T-helper 2 cell treated with Interferon-gamma antibody and Interleukin-4, amounts not matched to agents 5 μg/mL and 100 μg/mL, for 36 hours (primary cell): ENCODE results near the gene OBSCN.

Source experiments
- DNase-seq: peaks from one replicate; pipeline ENCODE4 v3.0.0; 2021; ENCODE audit warnings: low spot score
- H3K27ac Mint-ChIP-seq: one replicate; pipeline ENCODE4 v1.8.0; 2021; ENCODE audit warnings: mild to moderate bottlenecking, mixed read lengths
- H3K27me3 Mint-ChIP-seq: one replicate; pipeline ENCODE4 v1.8.0; 2021; ENCODE audit warnings: low read depth, mixed read lengths
- H3K36me3 Mint-ChIP-seq: one replicate; pipeline ENCODE4 v1.8.0; 2021; ENCODE audit warnings: low read depth, mixed read lengths
- H3K4me1 Mint-ChIP-seq: one replicate; pipeline ENCODE4 v1.8.0; 2021; ENCODE audit warnings: low read depth, mixed read lengths
- H3K4me3 Mint-ChIP-seq: one replicate; pipeline ENCODE4 v1.8.0; 2022; ENCODE audit warnings: mild to moderate bottlenecking, moderate library complexity, mixed read lengths
- H3K9me3 Mint-ChIP-seq: one replicate; pipeline ENCODE4 v1.8.0; 2021; ENCODE audit warnings: mixed read lengths

OBSCN gene

DNA sequence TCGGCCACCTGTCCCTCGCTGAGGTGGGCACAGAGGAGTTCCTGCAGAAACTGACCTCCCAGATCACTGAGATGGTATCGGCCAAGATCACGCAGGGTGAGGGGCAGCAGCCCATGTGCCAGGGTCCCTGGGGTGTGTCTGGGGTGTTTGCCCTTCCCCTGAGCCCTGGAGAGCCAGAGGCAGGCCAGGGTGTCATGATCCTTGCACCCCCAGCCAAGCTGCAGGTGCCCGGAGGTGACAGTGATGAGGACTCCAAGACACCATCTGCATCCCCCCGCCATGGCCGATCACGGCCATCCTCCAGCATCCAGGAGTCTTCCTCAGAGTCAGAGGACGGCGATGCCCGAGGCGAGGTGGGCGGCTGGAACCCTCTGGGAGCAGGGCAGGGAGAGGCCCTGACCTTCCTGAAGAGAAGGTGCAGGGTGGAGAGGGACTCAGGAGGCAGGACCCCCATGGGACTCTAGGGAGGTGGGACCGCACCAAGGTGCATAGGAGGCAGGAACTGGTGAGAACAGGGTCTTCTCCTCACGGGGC lies 129.3 kb downstream of the OBSCN start:
- no peak for DNase-seq

GRCh38 chr1:228337711-228338520 lies 130.1 kb downstream of the OBSCN start:
- no peak for DNase-seq
- no peaks in the 10 kb centered on the region for H3K36me3 Mint-ChIP-seq
- no peak overlapping the region for H3K4me3 Mint-ChIP-seq
- no peaks in the 10 kb centered on the region for H3K9me3 Mint-ChIP-seq
- no peaks in the 10 kb centered on the region for H3K27me3 Mint-ChIP-seq
- H3K27ac Mint-ChIP-seq, result no peak overlapping the region
- H3K4me1 Mint-ChIP-seq, result no peaks in the 10 kb centered on the region

More for the DNA sequence above, 129.3 kb downstream of the OBSCN start:
- no peaks in the 10 kb centered on the region for H3K4me1 Mint-ChIP-seq
- H3K36me3 Mint-ChIP-seq, result no peaks in the 10 kb centered on the region
- H3K4me3 Mint-ChIP-seq, result no peak overlapping the region
- H3K9me3 Mint-ChIP-seq, result no peaks in the 10 kb centered on the region
- H3K27ac Mint-ChIP-seq, result no peak overlapping the region
- H3K27me3 Mint-ChIP-seq, result no peaks in the 10 kb centered on the region

- Mint-ChIP-seq H3K27me3 (no peaks in the 10 kb centered on the region), H3K9me3 (peaks cover under 1% of the 10 kb centered on the region), H3K36me3 (peaks cover 2% of the 10 kb centered on the region), H3K27ac (no peak overlapping the region), H3K4me3 (no peak overlapping the region), H3K4me1 (no peaks in the 10 kb centered on the region)
- no peak for DNase-seq
These were observed 130.7 kb downstream of the OBSCN start for GRCh38 chr1:228338521-228339051.

DNA sequence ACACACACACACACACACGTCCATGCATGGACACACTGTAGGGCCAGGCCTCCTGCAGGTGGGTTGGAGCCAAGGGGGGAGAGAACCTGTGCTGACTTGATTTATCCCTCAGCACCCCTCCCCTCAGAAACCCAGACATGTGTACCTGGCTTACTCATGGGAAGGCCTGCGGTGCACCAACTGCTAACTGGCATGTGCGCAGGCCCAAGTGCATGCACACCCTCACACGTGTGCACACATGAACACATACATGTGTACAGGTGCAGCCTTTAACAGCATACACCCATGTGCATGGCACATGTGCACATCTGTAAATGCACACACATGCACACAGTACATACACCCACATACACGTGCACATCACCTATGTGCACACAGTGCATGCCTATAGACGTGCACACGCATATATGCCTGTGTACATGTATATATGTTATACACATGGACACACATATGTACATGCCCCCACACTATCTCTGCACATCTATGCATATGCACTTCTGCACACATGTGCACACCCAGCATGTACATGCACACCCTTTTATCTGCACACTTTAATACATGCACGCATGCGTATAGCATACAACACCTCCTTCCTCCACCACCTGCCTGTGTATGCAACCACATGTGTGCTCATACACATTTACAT lies 131.3 kb downstream of the OBSCN start:
- Mint-ChIP-seq H3K4me3 (no peak overlapping the region), H3K9me3 (peaks cover 7% of the 10 kb centered on the region), H3K36me3 (peaks cover 2% of the 10 kb centered on the region), H3K27ac (no peak overlapping the region), H3K27me3 (no peaks in the 10 kb centered on the region), H3K4me1 (no peaks in the 10 kb centered on the region)
- DNase-seq, result no peak

DNA sequence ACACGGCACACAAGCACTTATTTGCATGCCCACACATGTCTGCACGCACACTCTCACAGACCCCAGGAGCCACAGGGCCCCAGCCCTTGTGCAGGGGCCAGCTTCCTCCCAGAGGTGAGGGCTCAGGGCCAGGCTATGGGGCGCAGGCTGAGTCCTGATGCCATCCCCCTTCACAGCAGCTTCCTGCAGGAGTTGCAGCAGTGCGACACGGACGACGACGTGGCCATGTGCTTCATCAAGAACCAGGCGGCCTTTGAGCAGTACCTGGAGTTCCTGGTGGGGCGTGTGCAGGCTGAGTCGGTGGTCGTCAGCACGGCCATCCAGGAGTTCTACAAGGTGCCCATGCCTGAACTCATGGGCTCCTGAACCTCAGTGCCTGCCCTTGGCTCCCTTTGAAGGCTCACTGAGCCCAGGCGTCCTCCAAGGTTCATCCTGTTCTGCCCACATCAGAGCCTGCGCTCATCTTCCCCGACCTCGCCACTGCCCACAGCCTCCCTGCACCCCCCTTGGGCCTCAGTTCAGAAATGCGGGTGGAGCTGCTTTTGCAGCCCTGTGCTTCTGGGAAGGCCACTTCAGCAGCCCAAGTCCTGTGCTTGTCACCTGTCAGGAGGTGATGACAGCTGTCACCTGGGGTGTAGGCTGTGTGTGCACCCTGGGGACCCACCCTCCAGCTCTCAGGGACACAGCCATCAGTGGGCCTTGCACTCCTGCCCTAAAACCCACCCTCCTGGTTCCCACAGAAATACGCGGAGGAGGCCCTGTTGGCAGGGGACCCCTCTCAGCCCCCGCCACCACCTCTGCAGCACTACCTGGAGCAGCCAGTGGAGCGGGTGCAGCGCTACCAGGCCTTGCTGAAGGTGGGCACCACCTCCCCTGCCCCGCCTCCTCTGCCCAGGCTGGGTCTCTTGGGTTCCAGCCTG lies 132.2 kb downstream of the OBSCN start:
- H3K36me3 Mint-ChIP-seq, result peaks cover 2% of the 10 kb centered on the region
- H3K4me1 Mint-ChIP-seq, result no peaks in the 10 kb centered on the region
- DNase-seq, result no peak
- H3K4me3 Mint-ChIP-seq, result no peak overlapping the region
- H3K27me3 Mint-ChIP-seq, result no peaks in the 10 kb centered on the region
- peaks cover 10% of the 10 kb centered on the region for H3K9me3 Mint-ChIP-seq
- H3K27ac Mint-ChIP-seq, result no peak overlapping the region

DNA sequence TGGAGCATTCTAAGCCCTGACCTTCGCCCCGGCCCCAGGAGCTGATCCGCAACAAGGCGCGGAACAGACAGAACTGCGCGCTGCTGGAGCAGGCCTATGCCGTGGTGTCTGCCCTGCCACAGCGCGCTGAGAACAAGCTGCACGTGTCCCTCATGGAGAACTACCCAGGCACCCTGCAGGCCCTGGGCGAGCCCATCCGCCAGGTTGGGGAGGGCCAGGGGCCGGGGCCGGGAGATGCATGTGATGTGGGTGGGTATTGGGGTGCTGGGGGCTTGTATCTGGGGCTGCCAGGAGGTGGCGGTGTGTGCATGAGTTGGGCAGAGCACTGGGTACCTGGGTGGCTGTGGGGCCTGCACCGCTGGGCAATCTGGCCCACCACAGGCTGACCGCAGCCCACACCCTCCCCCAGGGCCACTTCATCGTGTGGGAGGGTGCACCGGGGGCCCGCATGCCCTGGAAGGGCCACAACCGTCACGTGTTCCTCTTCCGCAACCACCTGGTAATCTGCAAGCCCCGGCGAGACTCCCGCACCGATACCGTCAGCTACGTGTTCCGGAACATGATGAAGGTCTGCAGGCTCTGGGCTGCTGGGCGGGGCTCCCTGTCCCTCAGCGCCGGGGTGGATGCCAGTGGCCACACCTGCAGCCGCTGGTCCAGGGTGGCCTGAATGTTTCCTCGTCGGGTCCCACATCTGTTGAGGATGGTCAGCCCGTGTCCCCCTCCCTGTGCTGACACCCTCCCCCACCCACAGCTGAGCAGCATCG lies 133.0 kb downstream of the OBSCN start:
- Mint-ChIP-seq H3K9me3 (peaks cover 10% of the 10 kb centered on the region), H3K27me3 (no peaks in the 10 kb centered on the region), H3K4me1 (no peaks in the 10 kb centered on the region), H3K27ac (no peak overlapping the region), H3K36me3 (peaks cover 2% of the 10 kb centered on the region), H3K4me3 (no peak overlapping the region)
- no peak for DNase-seq

- Mint-ChIP-seq H3K27ac (no peak overlapping the region), H3K9me3 (peaks cover 10% of the 10 kb centered on the region), H3K4me3 (no peak overlapping the region), H3K4me1 (no peaks in the 10 kb centered on the region), H3K27me3 (no peaks in the 10 kb centered on the region), H3K36me3 (peaks cover 2% of the 10 kb centered on the region)
- no peak for DNase-seq
These were observed 133.6 kb downstream of the OBSCN start for GRCh38 chr1:228341450-228341813.

DNA sequence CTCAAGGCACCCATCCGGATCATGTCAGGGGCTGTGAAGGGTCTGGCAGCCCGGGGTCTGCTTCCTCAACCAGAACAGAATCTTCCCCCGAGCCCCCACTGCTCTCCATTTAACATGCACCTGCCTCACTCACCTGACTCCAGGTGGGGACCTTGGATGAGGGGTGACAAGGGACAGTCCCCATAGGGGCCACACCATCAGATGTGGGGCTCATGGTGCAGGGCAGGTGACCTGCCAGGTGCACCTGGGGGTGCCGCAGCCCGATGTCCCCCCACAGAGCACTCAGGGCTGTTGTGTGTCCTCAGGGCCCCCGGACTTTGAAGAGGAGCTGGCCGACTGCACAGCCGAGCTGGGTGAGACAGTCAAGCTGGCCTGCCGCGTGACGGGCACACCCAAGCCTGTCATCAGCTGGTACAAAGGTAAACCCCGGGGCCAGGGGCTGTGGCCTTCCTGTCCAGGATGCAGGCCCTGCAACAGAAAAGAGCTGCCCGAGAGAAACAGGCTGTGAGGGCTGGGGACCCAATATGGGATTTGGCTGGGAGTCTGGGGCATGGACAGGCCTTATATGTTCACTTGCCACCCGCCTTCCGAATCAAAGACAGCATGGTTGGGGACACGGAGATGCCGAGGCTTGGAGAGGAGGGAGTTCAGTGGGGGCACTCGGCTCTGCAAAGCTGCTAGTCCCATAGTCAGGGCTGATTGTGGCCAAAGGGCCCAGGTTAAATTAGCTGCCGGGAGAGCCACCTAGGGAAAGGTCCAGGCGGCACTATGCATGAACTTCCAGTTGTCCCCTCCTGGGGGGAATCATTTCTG lies 134.2 kb downstream of the OBSCN start:
- H3K9me3 Mint-ChIP-seq, result peaks cover 10% of the 10 kb centered on the region
- no peak for DNase-seq
- H3K36me3 Mint-ChIP-seq, result peaks cover 2% of the 10 kb centered on the region
- no peak overlapping the region for H3K4me3 Mint-ChIP-seq
- no peak overlapping the region for H3K27ac Mint-ChIP-seq
- H3K27me3 Mint-ChIP-seq, result no peaks in the 10 kb centered on the region
- no peaks in the 10 kb centered on the region for H3K4me1 Mint-ChIP-seq

DNA sequence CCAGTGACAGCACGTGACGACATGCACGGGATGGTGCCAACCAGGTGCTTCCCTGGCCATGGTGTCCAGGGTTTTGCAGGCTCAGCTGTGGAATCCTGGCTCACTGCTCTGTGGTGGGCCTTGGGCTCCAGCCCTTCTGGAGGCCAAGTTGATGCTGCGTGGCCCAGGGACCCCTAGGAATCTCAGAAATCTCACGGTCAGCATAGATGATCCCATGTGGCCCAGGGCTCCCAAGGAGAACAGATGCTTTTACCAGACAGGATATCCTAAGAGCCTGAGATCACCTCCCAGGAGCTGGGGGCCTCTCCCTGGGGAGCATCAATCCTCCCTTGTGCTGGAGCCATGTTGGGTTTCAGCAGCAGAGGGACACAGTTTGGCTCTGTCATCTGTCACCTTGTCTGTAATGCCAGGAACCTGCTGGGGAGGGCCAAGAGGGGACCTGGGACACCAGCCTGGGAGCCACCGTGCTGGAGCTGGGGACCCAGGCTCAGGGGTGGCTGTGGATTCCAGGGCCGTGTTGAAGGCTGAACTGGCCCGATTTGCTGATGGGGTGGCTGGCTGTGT lies 134.9 kb downstream of the OBSCN start:
- H3K4me1 Mint-ChIP-seq, result no peaks in the 10 kb centered on the region
- H3K4me3 Mint-ChIP-seq, result no peak overlapping the region
- DNase-seq, result no peak
- H3K27ac Mint-ChIP-seq, result no peak overlapping the region
- no peaks in the 10 kb centered on the region for H3K27me3 Mint-ChIP-seq
- peaks cover 2% of the 10 kb centered on the region for H3K36me3 Mint-ChIP-seq
- H3K9me3 Mint-ChIP-seq, result peaks cover 10% of the 10 kb centered on the region

DNA sequence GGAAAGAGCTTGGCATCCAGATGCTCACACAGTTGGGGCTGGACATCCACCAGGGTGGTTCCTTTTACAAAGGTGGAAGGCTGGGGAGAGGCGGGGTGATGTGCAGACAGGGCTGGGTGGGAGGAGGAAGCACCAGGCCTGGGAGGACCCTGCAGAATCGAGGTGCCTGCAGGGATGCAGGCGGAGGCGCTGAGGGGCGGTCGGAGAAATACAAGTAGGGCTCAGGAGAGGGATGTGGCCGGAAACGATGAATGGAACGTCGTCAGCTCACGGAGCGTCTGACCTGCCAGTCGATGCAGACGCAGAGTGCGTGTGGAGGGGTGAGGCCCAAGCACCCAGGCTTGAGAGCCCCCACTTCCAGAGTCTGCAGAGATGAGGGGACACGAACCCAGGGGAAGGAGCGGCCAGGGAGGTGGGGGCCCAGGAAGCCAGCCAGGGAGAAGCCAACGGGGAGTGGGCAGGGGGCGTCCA lies 135.4 kb downstream of the OBSCN start:
- peaks cover 10% of the 10 kb centered on the region for H3K9me3 Mint-ChIP-seq

DNA sequence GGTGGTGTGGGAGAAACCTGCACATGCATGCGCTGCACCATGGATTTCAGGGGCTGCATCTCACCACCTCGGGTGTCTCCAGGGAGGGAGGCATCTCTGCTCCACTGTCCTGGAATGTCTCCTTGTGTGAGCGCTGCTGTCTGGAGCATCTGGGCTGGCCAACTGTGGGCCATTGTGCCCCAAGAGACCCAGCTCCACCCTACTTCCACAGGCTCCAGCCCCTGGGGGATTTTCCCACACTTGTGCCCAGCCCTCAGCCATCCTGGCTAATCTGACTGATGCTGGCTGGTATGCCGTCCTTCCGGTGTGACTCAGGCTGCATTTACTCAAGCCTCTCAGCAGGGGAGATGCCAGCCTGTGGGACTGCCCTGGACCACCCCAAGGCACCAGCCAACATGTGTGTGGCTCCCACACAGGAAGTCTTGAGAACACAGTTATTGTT lies 136.8 kb downstream of the OBSCN start:
- peaks cover 10% of the 10 kb centered on the region for H3K9me3 Mint-ChIP-seq
- no peak overlapping the region for H3K27ac Mint-ChIP-seq
- H3K4me3 Mint-ChIP-seq, result no peak overlapping the region
- peaks cover 2% of the 10 kb centered on the region for H3K36me3 Mint-ChIP-seq
- H3K27me3 Mint-ChIP-seq, result no peaks in the 10 kb centered on the region
- no peak for DNase-seq
- H3K4me1 Mint-ChIP-seq, result no peaks in the 10 kb centered on the region

More for the DNA sequence above, 135.4 kb downstream of the OBSCN start:
- Mint-ChIP-seq H3K27me3 (no peaks in the 10 kb centered on the region), H3K36me3 (peaks cover 2% of the 10 kb centered on the region), H3K4me1 (no peaks in the 10 kb centered on the region), H3K4me3 (no peak overlapping the region), H3K27ac (no peak overlapping the region)
- DNase-seq, result no peak
